Measurements from ENCODE around the gene EFL1. TPM values are rescaled to one million over a fixed set of nuclear protein-coding genes. Genes with fewer than 3 reads are reported as not detected.

Gene EFL1
- 6.6 and 11.2 TPM in 2 replicates for total RNA-seq

GRCh38 chr15:82262422-82263026 is at the start of gene EFL1, which contains the start of gene SAXO2:
TSS of gene EFL1 (minus strand) at chr15:82262734. CDS start at chr15:82261778, 956 bp downstream.
TSS of gene SAXO2 (plus strand) at chr15:82262818. CDS start at chr15:82262880, 62 bp downstream.

Other genes starting within 250 kb of the EFL1 start
- 3.0 and 3.4 TPM in 2 replicates for gene MEX3B, start 216.7 kb downstream of the EFL1 start, total RNA-seq
- 0.06 and 0.39 TPM in 2 replicates for gene SAXO2, start 84 bp upstream of the EFL1 start, total RNA-seq
- 0.10 TPM in 1 of 2 replicates, not detected in the other for gene GOLGA6L10, start 86.7 kb upstream of the EFL1 start, total RNA-seq
- gene GOLGA6L9, start 167.1 kb upstream of the EFL1 start, total RNA-seq, result 0.06 and 0.54 TPM in 2 replicates